HepG2 (cell line): ENCODE measurements around the gene APOLD1. TPM values are rescaled to one million over a fixed set of nuclear protein-coding genes. Genes with fewer than 3 reads are reported as not detected.

Experiments used
- ATAC-seq: fragments of 200-7000 bp; cut with Tn5 transposase; 3 replicates; pipeline ENCODE4 v1.9.1; 2020; ENCODE audit warnings: mild to moderate bottlenecking, moderate library complexity
- BruUV-seq: library from RNA; stranded (reverse); fragments of 400-500 nt; replicated peaks from 2 replicates; lab custom pipeline; 2021; lab: Mats Ljungman, UMichigan
- CTCF ChIA-PET: fragments of 300-600 bp; formaldehyde crosslinking; extraction: SDS; loops from one replicate; lab custom pipeline; 2021; ENCODE audit warnings: low total read pairs, inconsistent platforms, low intra/inter-chr PET ratio; lab: Yijun Ruan, JAX
- POLR2A ChIA-PET: fragments of 350-600 bp; sonication (Branson Sonifier 250); formaldehyde crosslinking; loops from one replicate; lab custom pipeline; 2020; ENCODE audit warnings: antibody characterized with exemption, inconsistent platforms; lab: Yijun Ruan, JAX
- DNase-seq: peaks from one replicate; pipeline ENCODE4 v3.0.0-alpha.2; 2015; ENCODE audit warnings: low spot score
- FAIRE-seq: peaks from 3 replicates; lab custom pipeline; 2011; peaks lifted over from hg19 to GRCh38; lab: Jason Lieb, UNC
- H2AFZ ChIP-seq: one replicate; pipeline ENCODE4 v1.6.1; 2011; ENCODE audit warnings: low read length, inconsistent platforms
- H3K27ac ChIP-seq: fragments of 300-600 bp; 3 replicates; pipeline ENCODE4 v1.8.0; 2011; ENCODE audit warnings: mixed run types, mild to moderate bottlenecking, mixed read lengths, low read length, inconsistent platforms; ENCODE audit not compliant: insufficient read depth; ENCODE audit errors: extremely low read length
- H3K27me3 ChIP-seq, 2 experiments: fragments of 200-600 bp in 1 of 2; 2 replicates in 1 of 2; 3 replicates in 1 of 2; pipeline versions ENCODE4 v1.6.0 to v1.8.0; 2011; ENCODE audit warnings: low read length in 2 of 2, mild to moderate bottlenecking in 2 of 2, moderate library complexity in 2 of 2, inconsistent platforms in 1 of 2; ENCODE audit not compliant: insufficient read depth in 2 of 2, control insufficient read depth in 1 of 2
- H3K36me3 ChIP-seq, 2 experiments: fragments of 200-600 bp in 1 of 2; replicated peaks in 1 of 2; 2 replicates in 1 of 2; 3 replicates in 1 of 2; pipeline versions ENCODE4 v1.5.1 to v1.8.0; 2011; ENCODE audit warnings: low read length in 2 of 2, inconsistent platforms in 1 of 2; ENCODE audit not compliant: insufficient read depth in 2 of 2, control insufficient read depth in 1 of 2
- H3K4me1 ChIP-seq: 2 replicates; pipeline ENCODE4 v1.5.1; 2012; ENCODE audit warnings: low read length, inconsistent platforms; ENCODE audit not compliant: insufficient read depth
- H3K4me2 ChIP-seq: 2 replicates; pipeline ENCODE4 v1.6.0; 2011; ENCODE audit warnings: low read depth, low read length, inconsistent platforms
- H3K4me3 ChIP-seq, 3 experiments: fragments of 200-600 bp in 1 of 3; sonication (generic), shearing (Covaris generic) in 1 of 3; replicated peaks in 1 of 3; 2 replicates each; pipeline ENCODE4 v1.5.1; 2011 to 2016; ENCODE audit warnings: low read length in 3 of 3, inconsistent platforms in 2 of 3, low read depth in 2 of 3, mild to moderate bottlenecking in 2 of 3, control low read depth in 1 of 3, mixed read lengths in 1 of 3; ENCODE audit not compliant: insufficient read depth in 1 of 3
- H3K79me2 ChIP-seq: one replicate; pipeline ENCODE4 v1.6.1; 2011; ENCODE audit warnings: low read length, inconsistent platforms; ENCODE audit not compliant: insufficient read depth
- H3K9ac ChIP-seq: 2 replicates; pipeline ENCODE4 v1.6.0; 2011; ENCODE audit warnings: mild to moderate bottlenecking, low read depth, low read length, inconsistent platforms; ENCODE audit not compliant: insufficient read depth
- H3K9me3 ChIP-seq: 2 replicates; pipeline ENCODE4 v1.5.1; 2012; ENCODE audit warnings: mild to moderate bottlenecking, low read length
- H4K20me1 ChIP-seq: 2 replicates; pipeline ENCODE4 v1.6.0; 2011; ENCODE audit warnings: inconsistent platforms, mild to moderate bottlenecking, low read length, moderate library complexity; ENCODE audit not compliant: insufficient read depth
- KDM6A ChIP-seq: IDR thresholded peaks from 2 replicates; pipeline ENCODE4 v1.6.1; 2016; ENCODE audit warnings: low read depth
- NCOA1 ChIP-seq: sonication (generic); formaldehyde crosslinking; IDR thresholded peaks from 2 replicates; pipeline ENCODE4 v1.9.0; 2021; ENCODE audit warnings: missing genetic modification reagents
- SIN3B ChIP-seq: fragments of 150-350 bp; IDR thresholded peaks from 2 replicates; pipeline ENCODE4 v1.6.1; 2014; ENCODE audit warnings: low read length
- ZFP1 ChIP-seq: IDR thresholded peaks from 2 replicates; pipeline ENCODE4 v1.6.1; 2016
- ZNF160 ChIP-seq: sonication (generic); formaldehyde crosslinking; IDR thresholded peaks from 2 replicates; pipeline ENCODE4 v1.8.0; 2022; ENCODE audit warnings: mild to moderate bottlenecking, inconsistent platforms, missing genetic modification reagents
- ZNF792 ChIP-seq: IDR thresholded peaks from 2 replicates; pipeline ENCODE4 v1.6.1; 2016
- WGBS: methylation state at CpG from one replicate; pipeline ENCODE4 v1.1.6; 2017; ENCODE audit warnings: low lambda C conversion rate; 5-methylcytosine and 5-hydroxymethylcytosine counted together
- in situ Hi-C: cut with HindIII; loops from 2 replicates; pipeline ENCODE4 v1.10.0; 2017; ENCODE audit warnings: low pct_unique_long_range_greater_than_20kb; ENCODE audit not compliant: extremely low pct_ligation_motif_present
- intact Hi-C: fragments of 100-400 bp; cut with micrococcal nuclease; formaldehyde crosslinking; loops from one replicate; pipeline ENCODE4 v1.10.0; 2022; ENCODE audit not compliant: unreplicated experiment
- polyA plus RNA-seq, 8 experiments: library from polyadenylated mRNA; depleted of rRNA in 3 of 8; stranded (reverse) in 7 of 8; unstranded in 1 of 8; fragments of >200 nt; fragmentation: Illumina TruSeq in 4 of 8; extraction: Trizol in 4 of 8; gene quantifications; 2 replicates each; pipeline versions ENCODE4 v1.2.1 to v1.2.3, GENCODE V29; 2011 to 2016; ENCODE audit warnings: low read depth in 4 of 8, missing spikeins in 1 of 8, mixed read lengths in 1 of 8; ENCODE audit not compliant: insufficient read depth in 1 of 8
- total RNA-seq, 5 experiments: library from RNA; depleted of rRNA; stranded (reverse); fragments of >200 nt; fragmentation: Illumina TruSeq; extraction: Trizol; gene quantifications; 2 replicates each; pipeline ENCODE4 v1.2.3, GENCODE V29; 2016; ENCODE audit warnings: low read depth in 1 of 5
- TF ChIP-seq, protein P1 (sequence below): sonication (generic); IDR thresholded peaks from 2 replicates; pipeline ENCODE4 v1.6.1; 2016; ENCODE audit warnings: low read depth, borderline replicate concordance
- TF ChIP-seq, protein P2 (sequence below): sonication (generic); formaldehyde crosslinking; IDR thresholded peaks from 2 replicates; pipeline ENCODE4 v1.5.0; 2020; ENCODE audit warnings: missing genetic modification reagents
- TF ChIP-seq, protein P3 (sequence below): sonication (generic); formaldehyde crosslinking; IDR thresholded peaks from 2 replicates; pipeline ENCODE4 v1.4.0; 2020; ENCODE audit warnings: missing genetic modification reagents, borderline replicate concordance
- TF ChIP-seq, protein P4 (sequence below): sonication (generic); formaldehyde crosslinking; IDR thresholded peaks from 2 replicates; pipeline ENCODE4 v1.5.0; 2020; ENCODE audit warnings: mild to moderate bottlenecking, missing genetic modification reagents, borderline replicate concordance

The APOLD1 gene
- total and polyA plus RNA-seq, 2 of the 13 experiments (the other 11 are each of a cell fraction or from before 2014, with no cell fraction given), result 0.20 to 0.84 TPM

DNA sequence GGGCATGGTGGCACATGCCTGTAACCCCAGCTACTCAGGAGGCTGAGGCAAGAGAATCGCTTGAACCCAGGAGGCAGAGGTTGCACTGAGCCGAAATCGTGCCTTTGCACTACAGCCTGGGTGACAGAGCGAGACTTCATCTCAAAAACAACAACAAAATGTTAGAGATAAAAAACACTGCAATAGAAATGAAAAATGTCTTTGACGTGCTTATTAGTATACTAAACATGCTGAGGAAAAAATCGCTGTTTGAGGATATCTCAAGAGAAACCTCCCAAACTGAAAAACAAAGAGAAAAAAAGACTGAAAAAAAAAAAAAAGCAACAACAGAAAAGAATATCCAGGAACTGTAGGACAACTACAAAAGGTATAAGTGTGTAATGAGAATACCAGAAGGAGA, 15.2 kb upstream of the APOLD1 start:
- Histone ChIP-seq H3K4me2 (no peak overlapping the region), H4K20me1 (no peaks in the 10 kb centered on the region), H3K79me2 (no peaks in the 10 kb centered on the region), H3K27ac (no peak overlapping the region), H3K9ac (no peak overlapping the region), H3K4me3 (no peak overlapping the region), H3K36me3 (no peaks in the 10 kb centered on the region), H3K27me3 (peaks cover 0 to 6% of the 10 kb centered on the region in 2 experiments; a peak in 1 of 5 replicates), H3K4me1 (peaks cover 7% of the 10 kb centered on the region; the same call in 1 of the 2 replicates), H3K9me3 (no peaks in the 10 kb centered on the region), H2AFZ (no peak overlapping the region)
- POLR2A ChIA-PET, result no interaction called here
- FAIRE-seq (no peak), ATAC-seq (no peak), DNase-seq (no peak)
- in situ Hi-C loops, result no loop called here
- WGBS, result 47% methylated on average over 6 of the region's 6 CpGs
- CTCF ChIA-PET, result no interaction called here
- intact Hi-C loops, result no loop called here
- no peak for TF ChIP-seq NCOA1 (CRISPR knock-in tag)
- peak; percentile 84; the same call in 1 of the 2 replicates for TF ChIP-seq ZNF160 (CRISPR knock-in tag)
- TF ChIP-seq, protein P1, sequence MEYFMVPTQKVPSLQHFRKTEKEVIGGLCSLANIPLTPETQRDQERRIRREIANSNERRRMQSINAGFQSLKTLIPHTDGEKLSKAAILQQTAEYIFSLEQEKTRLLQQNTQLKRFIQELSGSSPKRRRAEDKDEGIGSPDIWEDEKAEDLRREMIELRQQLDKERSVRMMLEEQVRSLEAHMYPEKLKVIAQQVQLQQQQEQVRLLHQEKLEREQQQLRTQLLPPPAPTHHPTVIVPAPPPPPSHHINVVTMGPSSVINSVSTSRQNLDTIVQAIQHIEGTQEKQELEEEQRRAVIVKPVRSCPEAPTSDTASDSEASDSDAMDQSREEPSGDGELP, result no peak
- TF ChIP-seq, protein P2, sequence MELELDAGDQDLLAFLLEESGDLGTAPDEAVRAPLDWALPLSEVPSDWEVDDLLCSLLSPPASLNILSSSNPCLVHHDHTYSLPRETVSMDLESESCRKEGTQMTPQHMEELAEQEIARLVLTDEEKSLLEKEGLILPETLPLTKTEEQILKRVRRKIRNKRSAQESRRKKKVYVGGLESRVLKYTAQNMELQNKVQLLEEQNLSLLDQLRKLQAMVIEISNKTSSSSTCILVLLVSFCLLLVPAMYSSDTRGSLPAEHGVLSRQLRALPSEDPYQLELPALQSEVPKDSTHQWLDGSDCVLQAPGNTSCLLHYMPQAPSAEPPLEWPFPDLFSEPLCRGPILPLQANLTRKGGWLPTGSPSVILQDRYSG, result no peak
- no TSS peak for BruUV-seq

DNA sequence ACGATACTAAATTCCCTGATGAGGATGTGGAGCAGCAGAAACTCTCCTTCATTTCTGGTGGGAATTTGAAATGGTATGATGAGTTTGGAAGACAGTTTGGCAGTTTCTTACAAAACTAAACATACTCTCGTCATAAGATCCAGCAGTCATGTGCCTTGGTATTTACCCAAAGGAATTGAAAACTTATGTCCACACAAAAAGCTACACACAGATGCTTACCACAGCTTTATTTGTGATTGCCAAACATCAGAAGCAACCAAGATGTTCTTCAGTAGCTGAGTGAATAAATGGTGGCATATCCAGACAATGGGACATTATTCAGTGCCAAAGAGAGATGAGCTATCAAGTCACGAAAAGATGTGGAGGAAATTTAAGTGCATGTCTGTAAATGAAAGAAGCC, 10.7 kb upstream of the APOLD1 start:
- in situ Hi-C loops (loop anchor here (25.0 kb wide), 1 partner anchor 438 kb away; no protein-coding TSS in a partner anchor), intact Hi-C loops (no loop called here)
- no peak overlapping the region for H3K9ac ChIP-seq
- ChIA-PET POLR2A (no interaction called here), CTCF (no interaction called here)
- H3K4me2 ChIP-seq, result no peak overlapping the region
- WGBS, result 33% methylated on average over 3 of the region's 3 CpGs
- H3K36me3 ChIP-seq, result no peaks in the 10 kb centered on the region
- H4K20me1 ChIP-seq, result no peaks in the 10 kb centered on the region
- ATAC-seq, result no peak
- H2AFZ ChIP-seq, result no peak overlapping the region
- no peak for DNase-seq
- no peaks in the 10 kb centered on the region for H3K9me3 ChIP-seq
- no peak overlapping the region for H3K4me3 ChIP-seq
- FAIRE-seq, result no peak
- H3K4me1 ChIP-seq, result peaks cover 14% of the 10 kb centered on the region
- BruUV-seq, result no TSS peak
- H3K27ac ChIP-seq, result no peak overlapping the region
- no peaks in the 10 kb centered on the region for H3K79me2 ChIP-seq
- peaks cover 0 to 10% of the 10 kb centered on the region in 2 experiments; a peak in 2 of 5 replicates for H3K27me3 ChIP-seq
- TF ChIP-seq KDM6A (CRISPR knock-in tag) (no peak), ZFP1 (CRISPR knock-in tag) (no peak), SIN3B (no peak), ZNF792 (CRISPR knock-in tag) (no peak)
- TF ChIP-seq, protein P3, sequence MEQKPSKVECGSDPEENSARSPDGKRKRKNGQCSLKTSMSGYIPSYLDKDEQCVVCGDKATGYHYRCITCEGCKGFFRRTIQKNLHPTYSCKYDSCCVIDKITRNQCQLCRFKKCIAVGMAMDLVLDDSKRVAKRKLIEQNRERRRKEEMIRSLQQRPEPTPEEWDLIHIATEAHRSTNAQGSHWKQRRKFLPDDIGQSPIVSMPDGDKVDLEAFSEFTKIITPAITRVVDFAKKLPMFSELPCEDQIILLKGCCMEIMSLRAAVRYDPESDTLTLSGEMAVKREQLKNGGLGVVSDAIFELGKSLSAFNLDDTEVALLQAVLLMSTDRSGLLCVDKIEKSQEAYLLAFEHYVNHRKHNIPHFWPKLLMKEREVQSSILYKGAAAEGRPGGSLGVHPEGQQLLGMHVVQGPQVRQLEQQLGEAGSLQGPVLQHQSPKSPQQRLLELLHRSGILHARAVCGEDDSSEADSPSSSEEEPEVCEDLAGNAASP (CRISPR knock-in tag), result no peak
- TF ChIP-seq, protein P4, sequence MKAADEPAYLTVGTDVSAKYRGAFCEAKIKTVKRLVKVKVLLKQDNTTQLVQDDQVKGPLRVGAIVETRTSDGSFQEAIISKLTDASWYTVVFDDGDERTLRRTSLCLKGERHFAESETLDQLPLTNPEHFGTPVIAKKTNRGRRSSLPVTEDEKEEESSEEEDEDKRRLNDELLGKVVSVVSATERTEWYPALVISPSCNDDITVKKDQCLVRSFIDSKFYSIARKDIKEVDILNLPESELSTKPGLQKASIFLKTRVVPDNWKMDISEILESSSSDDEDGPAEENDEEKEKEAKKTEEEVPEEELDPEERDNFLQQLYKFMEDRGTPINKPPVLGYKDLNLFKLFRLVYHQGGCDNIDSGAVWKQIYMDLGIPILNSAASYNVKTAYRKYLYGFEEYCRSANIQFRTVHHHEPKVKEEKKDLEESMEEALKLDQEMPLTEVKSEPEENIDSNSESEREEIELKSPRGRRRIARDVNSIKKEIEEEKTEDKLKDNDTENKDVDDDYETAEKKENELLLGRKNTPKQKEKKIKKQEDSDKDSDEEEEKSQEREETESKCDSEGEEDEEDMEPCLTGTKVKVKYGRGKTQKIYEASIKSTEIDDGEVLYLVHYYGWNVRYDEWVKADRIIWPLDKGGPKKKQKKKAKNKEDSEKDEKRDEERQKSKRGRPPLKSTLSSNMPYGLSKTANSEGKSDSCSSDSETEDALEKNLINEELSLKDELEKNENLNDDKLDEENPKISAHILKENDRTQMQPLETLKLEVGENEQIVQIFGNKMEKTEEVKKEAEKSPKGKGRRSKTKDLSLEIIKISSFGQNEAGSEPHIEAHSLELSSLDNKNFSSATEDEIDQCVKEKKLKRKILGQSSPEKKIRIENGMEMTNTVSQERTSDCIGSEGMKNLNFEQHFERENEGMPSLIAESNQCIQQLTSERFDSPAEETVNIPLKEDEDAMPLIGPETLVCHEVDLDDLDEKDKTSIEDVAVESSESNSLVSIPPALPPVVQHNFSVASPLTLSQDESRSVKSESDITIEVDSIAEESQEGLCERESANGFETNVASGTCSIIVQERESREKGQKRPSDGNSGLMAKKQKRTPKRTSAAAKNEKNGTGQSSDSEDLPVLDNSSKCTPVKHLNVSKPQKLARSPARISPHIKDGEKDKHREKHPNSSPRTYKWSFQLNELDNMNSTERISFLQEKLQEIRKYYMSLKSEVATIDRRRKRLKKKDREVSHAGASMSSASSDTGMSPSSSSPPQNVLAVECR (CRISPR knock-in tag), result no peak
